ENCODE measurements around the gene CAMTA1.

Gene CAMTA1

GRCh38 chr1:7229186-7229585 lies 443.9 kb downstream of the CAMTA1 start:
- TF ChIP-seq CTCF (IDR thresholded peaks at IDR 0.05; ENCODE audit: borderline replicate concordance, insufficient read depth, low read depth, low read length): no peak
- H3K4me3 ChIP-seq (ENCODE audit: low read depth, low read length): no peak overlapping the region

GRCh38 chr1:7229696-7230631 lies 444.7 kb downstream of the CAMTA1 start:
- TF ChIP-seq CTCF (IDR thresholded peaks at IDR 0.05; ENCODE audit: borderline replicate concordance, insufficient read depth, low read depth, low read length): no peak
- no peak overlapping the region for H3K4me3 ChIP-seq (ENCODE audit: low read depth, low read length)

GRCh38 chr1:7232441-7233236 lies 447.4 kb downstream of the CAMTA1 start:
- no peak for TF ChIP-seq CTCF (IDR thresholded peaks at IDR 0.05; ENCODE audit: borderline replicate concordance, insufficient read depth, low read depth, low read length)
- no peak overlapping the region for H3K4me3 ChIP-seq (ENCODE audit: low read depth, low read length)

- H3K4me3 ChIP-seq (ENCODE audit: low read depth, low read length): no peak overlapping the region
- TF ChIP-seq CTCF (IDR thresholded peaks at IDR 0.05; ENCODE audit: borderline replicate concordance, insufficient read depth, low read depth, low read length): no peak
Measured at GRCh38 chr1:7233237-7233540, 447.9 kb downstream of the CAMTA1 start.

GRCh38 chr1:7233646-7234470 lies 448.6 kb downstream of the CAMTA1 start:
- H3K4me3 ChIP-seq (ENCODE audit: low read depth, low read length): no peak overlapping the region
- TF ChIP-seq CTCF (IDR thresholded peaks at IDR 0.05; ENCODE audit: borderline replicate concordance, insufficient read depth, low read depth, low read length): no peak

GRCh38 chr1:7234471-7234755 lies 449.2 kb downstream of the CAMTA1 start:
- no peak overlapping the region for H3K4me3 ChIP-seq (ENCODE audit: low read depth, low read length)
- no peak for TF ChIP-seq CTCF (IDR thresholded peaks at IDR 0.05; ENCODE audit: borderline replicate concordance, insufficient read depth, low read depth, low read length)
